Esophagus (tissue), 2 donors: ENCODE measurements around the gene STK36. TPM values are rescaled to one million over a fixed set of nuclear protein-coding genes. Genes with fewer than 3 reads are reported as not detected.
"Not testable (repeated sequence)": the region's sequence is repeated elsewhere in the genome, so short reads cannot be mapped to it uniquely, and the experiment has no call there.

Source experiments
- H3K27ac ChIP-seq, 2 donors: one replicate each; pipeline ENCODE4 v1.5.1; 2013; ENCODE audit warnings: low read depth in 2 of 2, mild to moderate bottlenecking in 2 of 2, inconsistent platforms in 1 of 2, low read length in 1 of 2, moderate library complexity in 1 of 2
- H3K27me3 ChIP-seq, 2 donors: one replicate each; pipeline ENCODE4 v1.6.1; 2013; ENCODE audit warnings: low read length in 2 of 2, control low read depth in 1 of 2, mild to moderate bottlenecking in 1 of 2; ENCODE audit not compliant: insufficient read depth in 2 of 2, control insufficient read depth in 1 of 2
- H3K36me3 ChIP-seq, 2 donors: one replicate each; pipeline ENCODE4 v1.6.1; 2013; ENCODE audit warnings: low read length in 1 of 2; ENCODE audit not compliant: control insufficient read depth in 2 of 2, insufficient read depth in 2 of 2
- H3K4me1 ChIP-seq, 2 donors: one replicate each; pipeline ENCODE4 v1.6.1; 2013; ENCODE audit warnings: low read length in 1 of 2; ENCODE audit not compliant: control insufficient read depth in 2 of 2, insufficient read depth in 2 of 2
- H3K4me3 ChIP-seq, 2 donors: one replicate each; pipeline ENCODE4 v1.5.1; 2013; ENCODE audit warnings: low read length in 2 of 2, mild to moderate bottlenecking in 2 of 2, low read depth in 1 of 2, moderate library complexity in 1 of 2
- H3K9me3 ChIP-seq, 2 donors: one replicate each; pipeline ENCODE4 v1.6.1; 2013; ENCODE audit warnings: mild to moderate bottlenecking in 2 of 2, low read depth in 1 of 2, low read length in 1 of 2, moderate library complexity in 1 of 2; ENCODE audit not compliant: control insufficient read depth in 2 of 2, insufficient read depth in 1 of 2
- WGBS, 2 donors: extraction: QIAGEN DNeasy Blood & Tissue Kit; methylation state at CpG; one replicate each; pipeline ENCODE4 v1.1.7; 2013; 5-methylcytosine and 5-hydroxymethylcytosine counted together
- polyA plus RNA-seq, 2 donors: library from polyadenylated mRNA; stranded (reverse); fragments of 200-250 nt; gene quantifications; one replicate each; pipeline ENCODE4 v1.2.3, GENCODE V29; 2013
- donor health status: healthy with polysubstance abuse.
- donor health status: Bipolar disorder and iron deficiency.

STK36 gene
- polyA plus RNA-seq, 2 donors = 10.8 to 20.7 TPM

DNA sequence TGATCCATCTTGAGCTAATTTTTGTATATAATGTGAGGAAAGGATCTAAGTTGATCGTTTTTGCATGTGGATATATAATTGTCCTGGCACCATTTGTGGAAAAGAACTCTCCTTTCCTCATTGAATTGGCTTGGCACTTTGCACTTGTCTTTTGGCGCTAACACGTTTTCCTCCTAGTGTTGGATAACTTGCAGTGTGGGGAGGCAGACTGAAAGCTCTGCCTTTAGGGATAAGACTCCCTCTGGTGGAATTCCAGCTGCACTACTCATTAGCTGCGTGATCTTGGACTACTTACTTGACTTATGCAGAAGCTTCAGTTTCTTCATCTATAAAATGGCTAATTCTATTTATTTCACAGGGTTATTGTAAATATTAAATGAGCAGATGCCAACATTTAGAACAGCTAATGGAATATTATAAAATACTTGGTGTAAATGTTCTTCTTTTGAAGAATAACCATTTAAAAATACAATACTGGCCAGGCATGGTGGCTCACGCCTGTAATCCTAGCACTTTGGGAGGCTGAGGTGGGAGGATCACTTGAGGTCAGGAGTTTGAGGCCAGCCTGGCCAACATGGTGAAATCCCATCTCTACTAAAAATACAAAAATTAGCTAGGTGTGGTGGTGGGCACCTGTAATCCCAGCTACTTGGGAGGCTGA lies 15.6 kb downstream of the STK36 start:
- 26 to 29% methylated on average over 5 of the region's 5 CpGs for WGBS, 2 donors
- H3K4me1 ChIP-seq, H3K27ac ChIP-seq, H3K27me3 ChIP-seq, H3K9me3 ChIP-seq, H3K4me3 ChIP-seq: not testable (repeated sequence)
- peaks cover 0 to 11% of the 10 kb centered on the region in 2 donors for H3K36me3 ChIP-seq

- H3K36me3 ChIP-seq = peaks cover 0 to 18% of the 10 kb centered on the region in 2 donors
Observed at GRCh38 chr2:218691234-218691633, 19.3 kb downstream of the STK36 start.

DNA sequence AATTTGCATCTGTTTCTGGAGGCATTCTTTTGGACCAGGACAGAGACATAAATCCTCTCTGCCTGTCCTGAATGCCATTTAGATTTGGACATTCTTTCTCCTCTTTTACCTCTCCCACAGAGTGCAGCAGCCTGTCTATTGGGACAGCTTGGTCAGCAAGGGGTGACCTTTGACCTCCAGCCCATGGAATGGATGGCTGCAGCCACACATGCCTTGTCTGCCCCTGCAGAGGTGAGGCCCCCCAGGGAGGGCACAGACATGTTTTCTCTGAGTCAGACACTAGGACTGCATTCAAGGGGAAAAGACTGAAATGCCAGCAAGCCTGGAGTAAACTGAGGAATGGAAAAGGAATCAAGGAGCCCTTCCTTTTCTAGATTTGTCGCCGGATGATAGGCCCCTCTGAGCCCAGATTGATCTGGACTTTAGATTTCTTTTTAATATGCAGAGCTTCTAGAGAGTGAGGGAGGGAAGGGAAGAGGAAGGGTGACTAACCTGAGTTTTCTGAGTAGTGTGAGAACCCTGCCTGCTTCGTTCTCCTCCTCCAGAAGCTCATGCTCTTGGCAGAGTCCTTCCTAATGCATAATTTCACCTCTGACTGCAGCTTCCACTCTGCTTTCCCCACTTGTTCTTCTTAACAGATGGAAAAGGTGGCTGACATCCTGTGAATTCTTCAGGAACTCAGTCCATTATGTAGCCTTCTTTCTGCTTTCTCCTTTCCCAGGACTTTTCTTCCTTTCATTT lies 22.7 kb downstream of the STK36 start:
- H3K27me3 ChIP-seq = no peaks in the 10 kb centered on the region
- 93 to 94% methylated on average over 3 of the region's 3 CpGs for WGBS, 2 donors
- H3K4me3 ChIP-seq = no peak overlapping the region
- H3K9me3 ChIP-seq = no peaks in the 10 kb centered on the region
- no peak overlapping the region for H3K27ac ChIP-seq
- peaks cover 7 to 26% of the 10 kb centered on the region in 2 donors for H3K36me3 ChIP-seq
- H3K4me1 ChIP-seq = no peaks in the 10 kb centered on the region

More at GRCh38 chr2:218691234-218691633, 19.3 kb downstream of the STK36 start:
- H3K4me1 ChIP-seq = no peaks in the 10 kb centered on the region
- no peaks in the 10 kb centered on the region for H3K27me3 ChIP-seq
- no peak overlapping the region for H3K27ac ChIP-seq
- no peak overlapping the region for H3K4me3 ChIP-seq
- H3K9me3 ChIP-seq = no peaks in the 10 kb centered on the region

DNA sequence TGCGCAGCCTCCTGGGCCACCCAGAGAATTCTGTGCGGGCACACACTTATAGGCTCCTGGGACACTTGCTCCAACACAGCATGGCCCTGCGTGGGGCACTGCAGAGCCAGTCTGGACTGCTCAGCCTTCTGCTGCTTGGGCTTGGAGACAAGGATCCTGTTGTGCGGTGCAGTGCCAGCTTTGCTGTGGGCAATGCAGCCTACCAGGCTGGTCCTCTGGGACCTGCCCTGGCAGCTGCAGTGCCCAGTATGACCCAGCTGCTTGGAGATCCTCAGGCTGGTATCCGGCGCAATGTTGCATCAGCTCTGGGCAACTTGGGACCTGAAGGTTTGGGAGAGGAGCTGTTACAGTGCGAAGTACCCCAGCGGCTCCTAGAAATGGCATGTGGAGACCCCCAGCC lies 27.0 kb downstream of the STK36 start:
- 92 to 95% methylated on average over 8 of the region's 8 CpGs for WGBS, 2 donors
- no peak overlapping the region for H3K27ac ChIP-seq
- H3K36me3 ChIP-seq = peaks cover 7 to 11% of the 10 kb centered on the region in 2 donors
- H3K27me3 ChIP-seq = no peaks in the 10 kb centered on the region
- no peak overlapping the region for H3K4me3 ChIP-seq
- no peaks in the 10 kb centered on the region for H3K9me3 ChIP-seq
- no peaks in the 10 kb centered on the region for H3K4me1 ChIP-seq

DNA sequence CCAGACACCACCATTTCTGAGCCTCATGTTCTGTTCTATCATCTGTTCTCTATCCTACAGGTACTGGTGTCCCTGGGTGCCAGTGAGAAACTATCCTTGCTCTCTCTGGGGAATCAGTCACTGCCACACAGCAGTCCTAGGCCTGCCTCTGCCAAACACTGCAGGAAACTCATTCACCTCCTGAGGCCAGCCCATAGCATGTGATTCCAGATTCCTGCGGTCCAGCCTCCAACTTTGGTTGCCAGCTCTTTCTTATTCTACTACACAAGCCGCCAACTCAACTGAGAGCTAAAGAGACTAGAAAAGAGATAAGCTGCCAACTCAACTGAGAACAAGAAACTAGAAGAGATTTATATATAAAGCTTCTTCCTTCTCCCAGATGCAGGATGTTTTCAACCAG lies 29.9 kb downstream of the STK36 start:
- no peak overlapping the region for H3K4me3 ChIP-seq
- 70 to 81% methylated on average over 2 of the region's 2 CpGs for WGBS, 2 donors
- no peaks in the 10 kb centered on the region for H3K4me1 ChIP-seq
- peaks cover 7 to 11% of the 10 kb centered on the region in 2 donors for H3K36me3 ChIP-seq
- H3K9me3 ChIP-seq = no peaks in the 10 kb centered on the region
- H3K27ac ChIP-seq = no peak overlapping the region
- no peaks in the 10 kb centered on the region for H3K27me3 ChIP-seq

GRCh38 chr2:218703341-218703740 lies 31.5 kb downstream of the STK36 start:
- Histone ChIP-seq H3K27ac (no peak overlapping the region), H3K27me3 (no peaks in the 10 kb centered on the region), H3K36me3 (peaks cover 4 to 8% of the 10 kb centered on the region in 2 donors), H3K4me1 (no peaks in the 10 kb centered on the region), H3K4me3 (no peak overlapping the region), H3K9me3 (no peaks in the 10 kb centered on the region)
- WGBS, 2 donors = 88 to 90% methylated on average over 4 of the region's 4 CpGs

GRCh38 chr2:218708086-218708485 lies 36.2 kb downstream of the STK36 start:
- 91 to 97% methylated on average over 4 of the region's 4 CpGs for WGBS, 2 donors
- Histone ChIP-seq H3K9me3 (no peaks in the 10 kb centered on the region), H3K4me3 (no peak overlapping the region), H3K27ac (no peak overlapping the region), H3K27me3 (no peaks in the 10 kb centered on the region), H3K36me3 (no peaks in the 10 kb centered on the region), H3K4me1 (no peaks in the 10 kb centered on the region)

GRCh38 chr2:218709908-218710307 lies 38.0 kb downstream of the STK36 start:
- Histone ChIP-seq H3K27me3 (no peaks in the 10 kb centered on the region), H3K36me3 (no peaks in the 10 kb centered on the region), H3K4me1 (no peaks in the 10 kb centered on the region), H3K4me3 (no peak overlapping the region), H3K9me3 (no peaks in the 10 kb centered on the region), H3K27ac (no peak overlapping the region)
- 85 to 86% methylated on average over 8 of the region's 8 CpGs for WGBS, 2 donors

DNA sequence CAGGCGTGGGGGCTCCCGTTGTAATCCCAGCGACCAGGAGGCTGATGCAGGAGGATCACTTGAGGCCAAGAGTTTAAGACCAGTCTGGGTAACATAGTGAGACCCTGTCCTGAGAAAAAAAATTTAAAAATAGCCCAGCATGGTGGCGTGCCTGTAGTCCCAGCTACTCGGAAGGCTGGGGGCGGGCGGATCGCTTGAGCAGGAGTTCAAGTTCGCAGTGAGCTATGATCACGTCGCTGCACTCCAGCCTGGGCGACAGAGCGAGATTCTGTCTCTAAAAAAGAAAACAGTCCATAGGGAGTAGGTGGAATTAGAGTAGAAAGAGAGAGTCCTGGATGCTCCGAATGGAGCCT lies 38.4 kb downstream of the STK36 start:
- H3K27ac ChIP-seq = no peak overlapping the region
- H3K4me3 ChIP-seq = peak overlapping the region in 1 of 2 donors; percentile 19

More for the DNA sequence above, 38.4 kb downstream of the STK36 start:
- H3K9me3 ChIP-seq = no peaks in the 10 kb centered on the region
- H3K27me3 ChIP-seq = no peaks in the 10 kb centered on the region
- no peaks in the 10 kb centered on the region for H3K4me1 ChIP-seq
- 44 to 48% methylated on average over 14 of the region's 14 CpGs for WGBS, 2 donors
- no peaks in the 10 kb centered on the region for H3K36me3 ChIP-seq
